ENCODE data around the gene AUTS2. TPM values are rescaled to one million over a fixed set of nuclear protein-coding genes. Genes with fewer than 3 reads are reported as not detected.

Gene AUTS2
- polyA plus RNA-seq, 6 donors from 2014 or later = 8.8 to 28.0 (median 20.9) TPM

GRCh38 chr7:70787771-70788170 lies 1189.5 kb downstream of the AUTS2 start:
- Mint-ChIP-seq H3K27me3 (no peaks in the 10 kb centered on the region), H3K36me3 (peaks cover 0 to 48% of the 10 kb centered on the region in 2 donors), H3K27ac (no peak overlapping the region), H3K9me3 (peaks cover 0 to 1% (median 0%) of the 10 kb centered on the region in 7 donors), H3K4me3 (no peak overlapping the region), H3K4me1 (no peaks in the 10 kb centered on the region)
- ATAC-seq (ENCODE audit: low read depth in 2 of 2) = no peak
- no peak for DNase-seq

- Mint-ChIP-seq H3K36me3 (peaks cover 0 to 48% of the 10 kb centered on the region in 2 donors), H3K27ac (no peak overlapping the region), H3K4me1 (no peaks in the 10 kb centered on the region), H3K27me3 (no peaks in the 10 kb centered on the region), H3K4me3 (no peak overlapping the region), H3K9me3 (peaks cover 0 to 1% (median 0%) of the 10 kb centered on the region in 7 donors)
- DNase-seq (no peak), ATAC-seq (ENCODE audit: low read depth in 2 of 2) (no peak)
These were observed 1190.0 kb downstream of the AUTS2 start for GRCh38 chr7:70788276-70788675.

- no peak for ATAC-seq (ENCODE audit: low read depth in 2 of 2)
- H3K4me3 Mint-ChIP-seq = no peak overlapping the region
- no peak overlapping the region for H3K27ac Mint-ChIP-seq
- no peaks in the 10 kb centered on the region for H3K4me1 Mint-ChIP-seq
- no peak for DNase-seq
- H3K9me3 Mint-ChIP-seq = peaks cover 0 to 1% (median 0%) of the 10 kb centered on the region in 7 donors
- peaks cover 0 to 48% of the 10 kb centered on the region in 2 donors for H3K36me3 Mint-ChIP-seq
- H3K27me3 Mint-ChIP-seq = no peaks in the 10 kb centered on the region
These were observed 1191.4 kb downstream of the AUTS2 start for GRCh38 chr7:70789481-70790214.

- Mint-ChIP-seq H3K4me1 (no peaks in the 10 kb centered on the region), H3K4me3 (no peak overlapping the region), H3K9me3 (peaks cover 0 to 1% (median 0%) of the 10 kb centered on the region in 7 donors), H3K27ac (peak overlapping the region in 1 of 6 donors; percentile 59), H3K27me3 (no peaks in the 10 kb centered on the region), H3K36me3 (peaks cover 0 to 40% of the 10 kb centered on the region in 2 donors)
- ATAC-seq (ENCODE audit: low read depth in 2 of 2) (no peak), DNase-seq (no peak)
These were observed 1192.2 kb downstream of the AUTS2 start for GRCh38 chr7:70790215-70791073.

- peaks cover 0 to 31% of the 10 kb centered on the region in 2 donors for H3K36me3 Mint-ChIP-seq
- ATAC-seq (ENCODE audit: low read depth in 2 of 2) = no peak
- no peak overlapping the region for H3K4me3 Mint-ChIP-seq
These were observed 1193.1 kb downstream of the AUTS2 start for GRCh38 chr7:70791341-70791740.

GRCh38 chr7:70793060-70793459 lies 1194.8 kb downstream of the AUTS2 start:
- peaks cover 0 to 14% of the 10 kb centered on the region in 2 donors for H3K36me3 Mint-ChIP-seq
- peaks cover 1 to 13% (median 7%) of the 10 kb centered on the region in 3 donors for H3K4me1 Mint-ChIP-seq
- no peak for ATAC-seq (ENCODE audit: low read depth in 2 of 2)
- H3K27me3 Mint-ChIP-seq = no peaks in the 10 kb centered on the region
- no peak for DNase-seq
- peaks cover 0 to 1% (median 0%) of the 10 kb centered on the region in 7 donors for H3K9me3 Mint-ChIP-seq
- H3K4me3 Mint-ChIP-seq = no peak overlapping the region
- H3K27ac Mint-ChIP-seq = no peak overlapping the region

More at GRCh38 chr7:70791341-70791740, 1193.1 kb downstream of the AUTS2 start:
- Mint-ChIP-seq H3K9me3 (peaks cover 0 to 1% (median 0%) of the 10 kb centered on the region in 7 donors), H3K4me1 (no peaks in the 10 kb centered on the region), H3K27ac (peak overlapping the region in 1 of 6 donors; percentile 33), H3K27me3 (no peaks in the 10 kb centered on the region)
- no peak for DNase-seq

- Mint-ChIP-seq H3K9me3 (peaks cover 0 to 1% (median 0%) of the 10 kb centered on the region in 7 donors), H3K27me3 (no peaks in the 10 kb centered on the region), H3K4me3 (no peak overlapping the region), H3K36me3 (peaks cover 0 to 11% of the 10 kb centered on the region in 2 donors), H3K27ac (no peak overlapping the region), H3K4me1 (peaks cover 4 to 15% (median 7%) of the 10 kb centered on the region in 3 donors)
- DNase-seq (no peak), ATAC-seq (ENCODE audit: low read depth in 2 of 2) (no peak)
These were observed 1195.5 kb downstream of the AUTS2 start for GRCh38 chr7:70793821-70794220.

- H3K27me3 Mint-ChIP-seq = no peaks in the 10 kb centered on the region
- ATAC-seq (ENCODE audit: low read depth in 2 of 2) (no peak), DNase-seq (no peak)
- peaks cover 4 to 15% (median 7%) of the 10 kb centered on the region in 3 donors for H3K4me1 Mint-ChIP-seq
- peak overlapping the region in 1 of 8 donors; percentile 47 for H3K4me3 Mint-ChIP-seq
- H3K9me3 Mint-ChIP-seq = peaks cover under 1 to 10% (median 3%) of the 10 kb centered on the region in 7 donors
- H3K36me3 Mint-ChIP-seq = peaks cover 0 to 2% of the 10 kb centered on the region in 2 donors
- peak overlapping the region in 1 of 6 donors; percentile 11 for H3K27ac Mint-ChIP-seq
These were observed 1196.7 kb downstream of the AUTS2 start for GRCh38 chr7:70794962-70795361.

- H3K4me3 Mint-ChIP-seq = no peak overlapping the region
- H3K4me1 Mint-ChIP-seq = peaks cover 4 to 15% (median 7%) of the 10 kb centered on the region in 3 donors
- H3K9me3 Mint-ChIP-seq = peaks cover 7 to 20% (median 13%) of the 10 kb centered on the region in 7 donors
- no peaks in the 10 kb centered on the region for H3K27me3 Mint-ChIP-seq
- DNase-seq (no peak), ATAC-seq (ENCODE audit: low read depth in 2 of 2) (no peak)
- no peak overlapping the region for H3K27ac Mint-ChIP-seq
- H3K36me3 Mint-ChIP-seq = peaks cover 0 to 12% of the 10 kb centered on the region in 2 donors
These were observed 1197.7 kb downstream of the AUTS2 start for GRCh38 chr7:70795948-70796347.

- H3K4me1 Mint-ChIP-seq = peaks cover 4 to 15% (median 7%) of the 10 kb centered on the region in 3 donors
- DNase-seq (no peak), ATAC-seq (ENCODE audit: low read depth in 2 of 2) (no peak)
- H3K4me3 Mint-ChIP-seq = no peak overlapping the region
- peaks cover 12 to 31% (median 19%) of the 10 kb centered on the region in 7 donors for H3K9me3 Mint-ChIP-seq
- H3K27ac Mint-ChIP-seq = peak overlapping the region in 4 of 6 donors; percentile 11 to 76 (median 50)
- no peaks in the 10 kb centered on the region for H3K27me3 Mint-ChIP-seq
- peaks cover 0 to 21% of the 10 kb centered on the region in 2 donors for H3K36me3 Mint-ChIP-seq
These were observed 1198.8 kb downstream of the AUTS2 start for GRCh38 chr7:70797109-70797514.

- ATAC-seq (ENCODE audit: low read depth in 2 of 2) (no peak), DNase-seq (no peak)
- H3K4me3 Mint-ChIP-seq = no peak overlapping the region
- H3K27ac Mint-ChIP-seq = no peak overlapping the region
- H3K9me3 Mint-ChIP-seq = peaks cover 18 to 39% (median 21%) of the 10 kb centered on the region in 7 donors
- H3K4me1 Mint-ChIP-seq = peaks cover 4 to 15% (median 9%) of the 10 kb centered on the region in 3 donors
- peaks cover 0 to 28% of the 10 kb centered on the region in 2 donors for H3K36me3 Mint-ChIP-seq
- H3K27me3 Mint-ChIP-seq = peaks cover 0 to 8% (median 0%) of the 10 kb centered on the region in 3 donors
These were observed 1201.6 kb downstream of the AUTS2 start for GRCh38 chr7:70799841-70800405.

GRCh38 chr7:70805360-70805759 lies 1207.1 kb downstream of the AUTS2 start:
- DNase-seq (no peak), ATAC-seq (ENCODE audit: low read depth in 2 of 2) (no peak)
- peaks cover 14 to 29% (median 16%) of the 10 kb centered on the region in 7 donors for H3K9me3 Mint-ChIP-seq
- H3K27ac Mint-ChIP-seq = no peak overlapping the region
- peaks cover 0 to 8% (median 0%) of the 10 kb centered on the region in 3 donors for H3K27me3 Mint-ChIP-seq
- no peak overlapping the region for H3K4me3 Mint-ChIP-seq
- H3K36me3 Mint-ChIP-seq = peaks cover 4 to 22% of the 10 kb centered on the region in 2 donors
- peaks cover 7 to 22% (median 16%) of the 10 kb centered on the region in 3 donors for H3K4me1 Mint-ChIP-seq

GRCh38 chr7:70807650-70808049 lies 1209.4 kb downstream of the AUTS2 start:
- no peak for ATAC-seq (ENCODE audit: low read depth in 2 of 2)
- Mint-ChIP-seq H3K36me3 (peaks cover 4 to 8% of the 10 kb centered on the region in 2 donors), H3K9me3 (peaks cover 2 to 18% (median 5%) of the 10 kb centered on the region in 7 donors), H3K27me3 (peaks cover 5 to 8% (median 6%) of the 10 kb centered on the region in 3 donors), H3K4me3 (peak overlapping the region in 1 of 8 donors; percentile 59), H3K4me1 (peaks cover 7 to 22% (median 16%) of the 10 kb centered on the region in 3 donors), H3K27ac (no peak overlapping the region)
- DNase-seq = no peak

All from naive B cell (primary cell).